Neural progenitor cell (in vitro differentiated cells): Measurements from ENCODE around the gene FAM20A. TPM values are rescaled to one million over a fixed set of nuclear protein-coding genes. Genes with fewer than 3 reads are reported as not detected.

Experiments
- DNase-seq: peaks from one replicate; pipeline ENCODE4 v3.0.0-alpha.2; 2016; ENCODE audit warnings: low spot score
- H2AFZ ChIP-seq: fragments of 200-600 bp; sonication (generic); replicated peaks from 2 replicates; pipeline ENCODE4 v1.6.1; 2016; ENCODE audit warnings: antibody characterized with exemption
- H3F3A ChIP-seq: fragments of 200-600 bp; sonication (generic); 2 replicates; pipeline ENCODE4 v1.6.1; 2016; ENCODE audit warnings: antibody characterized with exemption, low read depth
- H3K27ac ChIP-seq: fragments of 200-600 bp; sonication (generic); 2 replicates; pipeline ENCODE4 v1.5.1; 2016; ENCODE audit warnings: mild to moderate bottlenecking
- H3K27me3 ChIP-seq: fragments of 200-600 bp; sonication (generic); 2 replicates; pipeline ENCODE4 v1.6.1; 2016; ENCODE audit warnings: mild to moderate bottlenecking, moderate library complexity
- H3K36me3 ChIP-seq: fragments of 200-600 bp; sonication (generic); 2 replicates; pipeline ENCODE4 v1.5.1; 2016
- H3K4me1 ChIP-seq: fragments of 200-600 bp; sonication (generic); 2 replicates; pipeline ENCODE4 v1.6.1; 2016; ENCODE audit warnings: mixed run types
- H3K4me2 ChIP-seq: fragments of 200-600 bp; sonication (generic); 2 replicates; pipeline ENCODE4 v1.6.1; 2016
- H3K4me3 ChIP-seq: fragments of 200-600 bp; sonication (generic); 2 replicates; pipeline ENCODE4 v1.5.1; 2016
- H3K79me2 ChIP-seq: fragments of 200-600 bp; sonication (generic); 2 replicates; pipeline ENCODE4 v1.6.1; 2016; ENCODE audit warnings: low read depth
- H3K9ac ChIP-seq: fragments of 200-600 bp; sonication (generic); 2 replicates; pipeline ENCODE4 v1.6.1; 2016
- H3K9me3 ChIP-seq: fragments of 200-600 bp; sonication (generic); 2 replicates; pipeline ENCODE4 v1.5.1; 2016; ENCODE audit warnings: low read depth
- H4K20me1 ChIP-seq: fragments of 200-600 bp; sonication (generic); 2 replicates; pipeline ENCODE4 v1.6.1; 2016; ENCODE audit warnings: low read depth
- H3K27ac Mint-ChIP-seq: 3 replicates; pipeline ENCODE4 v1.8.0; 2021; ENCODE audit warnings: mixed read lengths
- H3K27me3 Mint-ChIP-seq: 2 replicates; pipeline ENCODE4 v1.8.0; 2022; ENCODE audit warnings: low read depth, mild to moderate bottlenecking, inconsistent platforms, moderate library complexity, mixed read lengths; ENCODE audit not compliant: insufficient read depth
- H3K36me3 Mint-ChIP-seq: 3 replicates; pipeline ENCODE4 v1.8.0; 2021; ENCODE audit warnings: mixed read lengths
- H3K4me1 Mint-ChIP-seq: 3 replicates; pipeline ENCODE4 v1.8.0; 2021; ENCODE audit warnings: mixed read lengths
- H3K4me3 Mint-ChIP-seq: 3 replicates; pipeline ENCODE4 v1.8.0; 2021; ENCODE audit warnings: mild to moderate bottlenecking, moderate library complexity, mixed read lengths
- H3K9me3 Mint-ChIP-seq: 3 replicates; pipeline ENCODE4 v1.8.0; 2020; ENCODE audit warnings: mixed read lengths
- CTCF ChIP-seq: fragments of 200-600 bp; sonication (generic); IDR thresholded peaks from 2 replicates; pipeline ENCODE4 v1.5.1; 2017; ENCODE audit warnings: antibody characterized with exemption, mild to moderate bottlenecking
- EZH2 ChIP-seq: fragments of 200-600 bp; sonication (generic); IDR thresholded peaks from 2 replicates; pipeline ENCODE4 v1.6.1; 2017; ENCODE audit warnings: antibody characterized with exemption, mild to moderate bottlenecking, moderate library complexity
- EZH2phosphoT487 ChIP-seq: fragments of 200-600 bp; sonication (generic); IDR thresholded peaks from 2 replicates; pipeline ENCODE4 v1.6.1; 2017; ENCODE audit warnings: antibody characterized with exemption
- total RNA-seq: library from RNA; depleted of rRNA; stranded (reverse); fragments of >200 nt; gene quantifications from 2 replicates; pipeline ENCODE4 v1.2.3, GENCODE V29; 2015; ENCODE audit warnings: low replicate concordance

The FAM20A gene
- total RNA-seq, 1 donor from 2014 or later = 0.41 TPM

- no peak overlapping the region for H3K9ac ChIP-seq
- H3K4me3 Mint-ChIP-seq = no peak overlapping the region
- TF ChIP-seq EZH2 (no peak), EZH2phosphoT487 (no peak), CTCF (no peak)
Observed at GRCh38 chr17:68541816-68542215, 59.4 kb downstream of the FAM20A start.

GRCh38 chr17:68540981-68541380 is 60.2 kb downstream of the FAM20A start:
- no peaks in the 10 kb centered on the region for H3K27me3 ChIP-seq
- no peak overlapping the region for H3K27ac Mint-ChIP-seq
- no peaks in the 10 kb centered on the region for H3K79me2 ChIP-seq
- TF ChIP-seq CTCF (no peak), EZH2 (no peak), EZH2phosphoT487 (no peak)
- no peak overlapping the region for H3K27ac ChIP-seq
- H3K27me3 Mint-ChIP-seq = peaks cover 4% of the 10 kb centered on the region
- no peaks in the 10 kb centered on the region for H3K9me3 ChIP-seq
- no peaks in the 10 kb centered on the region for H3K4me1 ChIP-seq
- no peaks in the 10 kb centered on the region for H3K9me3 Mint-ChIP-seq
- H3K4me3 Mint-ChIP-seq = no peak overlapping the region
- H3K36me3 Mint-ChIP-seq = peaks cover 19% of the 10 kb centered on the region
- no peaks in the 10 kb centered on the region for H3K4me1 Mint-ChIP-seq
- DNase-seq = no peak
- no peak overlapping the region for H2AFZ ChIP-seq
- H3F3A ChIP-seq = no peaks in the 10 kb centered on the region
- no peak overlapping the region for H3K9ac ChIP-seq
- no peak overlapping the region for H3K4me2 ChIP-seq
- no peaks in the 10 kb centered on the region for H4K20me1 ChIP-seq
- no peaks in the 10 kb centered on the region for H3K36me3 ChIP-seq
- H3K4me3 ChIP-seq = no peak overlapping the region

More at GRCh38 chr17:68541816-68542215, 59.4 kb downstream of the FAM20A start:
- Histone ChIP-seq H3K27me3 (no peaks in the 10 kb centered on the region), H3K4me3 (no peak overlapping the region), H3K9me3 (no peaks in the 10 kb centered on the region), H4K20me1 (no peaks in the 10 kb centered on the region), H3F3A (no peaks in the 10 kb centered on the region), H3K79me2 (no peaks in the 10 kb centered on the region), H3K36me3 (no peaks in the 10 kb centered on the region), H3K27ac (no peak overlapping the region), H3K4me1 (no peaks in the 10 kb centered on the region), H3K4me2 (no peak overlapping the region), H2AFZ (no peak overlapping the region)
- no peaks in the 10 kb centered on the region for H3K4me1 Mint-ChIP-seq
- H3K36me3 Mint-ChIP-seq = peaks cover 19% of the 10 kb centered on the region
- H3K9me3 Mint-ChIP-seq = peaks cover 2% of the 10 kb centered on the region
- peaks cover 4% of the 10 kb centered on the region for H3K27me3 Mint-ChIP-seq
- DNase-seq = no peak
- no peak overlapping the region for H3K27ac Mint-ChIP-seq

- Histone ChIP-seq H3K4me3 (no peak overlapping the region), H3K9ac (no peak overlapping the region), H4K20me1 (no peaks in the 10 kb centered on the region), H3K36me3 (no peaks in the 10 kb centered on the region), H3K9me3 (no peaks in the 10 kb centered on the region), H3F3A (no peaks in the 10 kb centered on the region), H2AFZ (no peak overlapping the region), H3K79me2 (no peaks in the 10 kb centered on the region), H3K4me2 (no peak overlapping the region), H3K27me3 (no peaks in the 10 kb centered on the region), H3K27ac (no peak overlapping the region), H3K4me1 (no peaks in the 10 kb centered on the region)
- Mint-ChIP-seq H3K27me3 (peaks cover 4% of the 10 kb centered on the region), H3K36me3 (peaks cover 24% of the 10 kb centered on the region), H3K4me3 (no peak overlapping the region), H3K4me1 (no peaks in the 10 kb centered on the region), H3K9me3 (no peaks in the 10 kb centered on the region), H3K27ac (no peak overlapping the region)
- DNase-seq = peak; percentile 24
- peak; percentile 33 for TF ChIP-seq CTCF
- TF ChIP-seq EZH2phosphoT487 = no peak
Observed at GRCh38 chr17:68539548-68540467, 61.4 kb downstream of the FAM20A start.
